GM21367 (cell line): ENCODE data around the gene ATAD3A.
"Not testable (repeated sequence)": the region's sequence is repeated elsewhere in the genome, so short reads cannot be mapped to it uniquely, and the experiment has no call there.

Experiments used
- ATAC-seq: cut with Tn5 transposase; IDR thresholded peaks from one replicate; pipeline ENCODE4 v1.9.1; 2021; ENCODE audit not compliant: unreplicated experiment

Gene ATAD3A

DNA sequence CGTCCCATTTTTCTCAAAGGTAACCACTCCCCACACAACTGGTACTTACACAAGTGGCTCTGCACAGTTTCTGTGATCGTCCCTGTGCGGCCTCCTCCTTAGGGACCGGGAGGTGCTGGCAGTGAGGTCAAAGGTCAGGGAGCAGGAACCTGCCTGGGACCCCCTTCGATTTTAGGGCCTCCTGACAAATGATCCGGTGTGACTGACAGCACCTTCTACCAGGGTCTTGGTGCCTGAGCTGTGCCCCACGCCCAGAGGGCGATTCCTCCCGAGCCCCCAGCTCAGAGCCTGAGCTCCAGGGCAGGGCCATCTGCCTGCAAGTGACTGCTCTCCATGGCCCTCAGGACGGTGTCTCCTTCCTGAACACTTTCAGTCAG is 40.3 kb downstream of the ATAD3A start:
- ATAC-seq: no peak

GRCh38 chr1:1553821-1554494 is 42.0 kb downstream of the ATAD3A start:
- ATAC-seq: no peak

- no peak for ATAC-seq
These were observed 42.6 kb downstream of the ATAD3A start for GRCh38 chr1:1554550-1554925.

DNA sequence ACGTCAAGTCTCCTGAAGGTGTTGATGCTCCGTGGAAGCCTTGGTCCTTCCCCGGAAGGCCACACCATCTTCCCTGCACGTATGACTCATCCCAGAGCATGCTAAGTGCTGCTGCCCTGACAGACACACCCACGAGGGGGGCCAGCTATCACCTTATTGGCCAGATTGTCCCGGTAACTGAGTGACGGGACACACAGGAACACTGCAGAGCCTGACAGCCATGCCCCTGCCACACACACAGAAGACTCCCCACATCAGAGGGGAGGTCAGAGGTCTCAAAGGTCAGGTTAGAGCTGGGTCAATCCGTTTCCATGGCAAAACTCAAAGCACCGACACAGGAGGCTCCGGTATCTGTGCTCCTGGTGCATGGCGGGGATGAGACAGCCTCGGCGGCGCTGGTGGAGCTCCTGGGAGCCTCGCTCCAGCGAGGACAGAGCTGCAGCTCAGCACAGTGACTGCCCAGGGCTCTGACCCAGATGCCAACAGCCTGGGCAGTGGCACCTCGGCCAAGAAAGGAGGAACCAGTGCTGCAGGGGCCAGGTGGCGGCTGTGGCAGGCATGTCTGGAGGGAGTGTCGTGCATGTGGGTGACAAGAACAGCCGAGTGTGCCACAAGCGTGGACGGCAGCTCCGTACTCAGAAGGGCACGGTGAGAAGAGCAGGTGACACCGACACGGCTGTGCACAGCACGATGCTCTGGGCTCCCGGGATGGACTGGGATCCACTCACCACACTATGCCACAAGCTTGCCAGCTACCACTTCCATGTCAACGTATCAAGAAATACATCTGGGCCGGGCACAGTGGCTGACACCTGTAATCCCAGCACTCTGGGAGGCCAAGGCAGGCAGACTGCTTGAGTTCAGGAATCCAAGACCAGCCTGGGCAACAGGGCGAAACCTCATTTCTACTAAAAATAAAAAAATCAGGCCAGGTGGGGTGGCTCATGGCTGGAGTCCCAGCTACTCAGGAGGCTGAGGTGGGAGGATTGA is 43.3 kb downstream of the ATAD3A start:
- no peak for ATAC-seq

GRCh38 chr1:1556505-1556904 is 44.5 kb downstream of the ATAD3A start:
- ATAC-seq: no peak

- not testable (repeated sequence) for ATAC-seq
These were observed 45.0 kb downstream of the ATAD3A start for GRCh38 chr1:1556961-1557360.

DNA sequence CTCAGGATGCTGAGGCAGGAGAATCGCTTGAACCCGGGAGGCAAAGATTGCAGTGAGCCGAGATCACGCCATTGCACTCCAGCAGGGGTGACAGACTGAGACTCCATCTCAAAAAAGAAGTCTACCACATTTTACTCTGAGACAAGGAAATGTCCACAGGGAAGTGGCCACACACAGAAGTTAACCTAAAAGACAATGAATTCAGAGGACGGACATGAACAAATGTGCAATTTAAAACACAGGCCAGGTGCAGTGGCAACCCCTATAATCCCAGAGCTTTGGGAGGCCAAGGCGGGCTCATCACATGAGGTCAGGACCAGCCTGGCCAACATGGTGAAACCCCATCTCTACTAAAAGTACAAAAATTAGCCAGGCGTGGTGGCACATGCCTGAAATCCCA is 45.7 kb downstream of the ATAD3A start:
- not testable (repeated sequence) for ATAC-seq

DNA sequence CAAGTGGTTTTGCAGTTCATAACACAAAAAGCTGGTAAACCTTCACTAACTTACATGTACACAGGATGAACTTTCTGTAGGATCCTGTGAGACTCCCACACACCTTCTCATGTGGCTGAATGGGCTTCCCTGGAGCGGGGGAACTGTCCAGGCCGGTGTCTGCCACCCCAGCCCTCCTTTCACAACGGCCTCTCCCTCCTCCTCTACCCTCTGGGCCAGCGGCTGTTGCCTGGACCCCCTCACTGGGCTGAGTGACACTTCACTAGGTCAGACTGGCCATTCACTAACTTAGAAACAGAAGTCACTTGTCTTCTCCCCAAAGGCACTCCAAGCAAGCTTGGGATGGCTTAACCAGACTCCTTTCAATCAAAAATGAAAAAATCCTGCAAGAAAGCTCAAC is 46.6 kb downstream of the ATAD3A start:
- ATAC-seq: no peak

GRCh38 chr1:1559066-1559465 is 47.1 kb downstream of the ATAD3A start:
- ATAC-seq: no peak

GRCh38 chr1:1560178-1560577 is 48.2 kb downstream of the ATAD3A start:
- ATAC-seq: no peak

DNA sequence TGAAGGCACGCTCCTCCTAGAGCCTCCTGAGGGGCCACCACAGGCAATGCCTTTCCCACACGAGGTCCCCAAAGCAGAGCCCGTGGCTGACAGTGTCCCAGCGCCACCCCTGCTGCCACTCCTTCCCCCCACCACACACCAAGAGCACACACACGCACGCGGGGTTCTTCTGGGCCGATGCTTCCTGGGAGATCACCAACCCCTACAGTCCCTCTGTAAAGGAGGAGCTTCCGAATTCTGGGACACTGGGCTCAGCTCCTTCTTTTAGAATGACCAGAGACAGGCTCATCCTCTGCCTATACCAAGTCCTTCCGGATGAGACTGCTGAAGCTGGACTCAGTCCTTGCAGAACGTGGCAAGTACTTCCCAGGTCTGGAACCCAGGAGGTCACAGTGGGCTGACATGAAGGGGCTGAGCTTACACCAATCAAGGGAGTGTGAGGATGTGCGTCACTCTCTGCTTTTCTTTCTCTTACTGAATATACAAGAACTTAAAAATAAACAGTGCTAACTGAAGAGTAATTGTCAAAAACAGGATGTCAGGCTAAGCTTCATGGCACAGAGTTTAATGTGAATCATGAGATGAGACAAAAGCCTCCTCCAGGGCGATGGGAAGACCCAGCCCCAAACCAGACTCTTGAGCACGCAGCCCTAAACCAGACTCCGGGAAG is 50.0 kb downstream of the ATAD3A start:
- ATAC-seq: no peak

- no peak for ATAC-seq
These were observed 50.7 kb downstream of the ATAD3A start for GRCh38 chr1:1562556-1563195.

DNA sequence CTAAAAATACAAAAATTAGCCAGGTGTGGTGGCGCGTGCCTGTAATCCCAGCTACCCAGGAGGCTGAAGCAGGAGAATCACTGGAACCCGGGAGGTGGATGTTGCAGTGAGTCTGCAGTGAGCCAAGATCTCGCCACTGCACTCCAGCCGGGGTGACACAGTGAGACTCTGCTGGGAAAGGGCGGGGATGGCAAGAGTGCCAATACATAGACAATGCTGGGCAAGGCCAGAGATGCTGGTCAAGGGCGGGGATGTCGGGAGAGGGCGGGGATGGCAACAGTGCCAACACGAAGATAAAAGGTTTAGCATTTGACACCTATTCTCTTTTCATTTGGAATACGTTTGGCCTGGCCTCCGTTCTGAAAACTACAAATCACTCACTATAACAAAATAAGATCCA is 51.7 kb downstream of the ATAD3A start:
- ATAC-seq: no peak

DNA sequence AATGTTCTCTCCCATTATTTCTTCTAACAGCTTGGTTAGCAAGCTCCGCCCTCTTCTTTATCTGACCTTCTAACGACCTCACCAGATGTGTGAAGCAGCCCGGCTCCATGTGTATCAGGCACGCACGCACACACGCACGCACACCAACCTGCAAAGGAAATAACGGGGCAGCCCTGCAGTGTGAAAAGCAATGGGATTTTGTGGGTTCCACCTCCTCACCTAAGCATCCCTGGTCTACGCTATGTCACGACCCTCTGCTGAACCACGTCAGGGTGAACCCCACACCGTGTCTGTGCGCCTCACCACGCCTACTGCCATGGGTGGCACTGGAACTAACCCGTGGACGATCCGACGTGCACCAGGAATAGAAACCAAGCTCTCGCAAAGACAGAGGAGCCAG is 52.3 kb downstream of the ATAD3A start:
- no peak for ATAC-seq

GRCh38 chr1:1565340-1565739 is 53.4 kb downstream of the ATAD3A start:
- ATAC-seq: no peak

DNA sequence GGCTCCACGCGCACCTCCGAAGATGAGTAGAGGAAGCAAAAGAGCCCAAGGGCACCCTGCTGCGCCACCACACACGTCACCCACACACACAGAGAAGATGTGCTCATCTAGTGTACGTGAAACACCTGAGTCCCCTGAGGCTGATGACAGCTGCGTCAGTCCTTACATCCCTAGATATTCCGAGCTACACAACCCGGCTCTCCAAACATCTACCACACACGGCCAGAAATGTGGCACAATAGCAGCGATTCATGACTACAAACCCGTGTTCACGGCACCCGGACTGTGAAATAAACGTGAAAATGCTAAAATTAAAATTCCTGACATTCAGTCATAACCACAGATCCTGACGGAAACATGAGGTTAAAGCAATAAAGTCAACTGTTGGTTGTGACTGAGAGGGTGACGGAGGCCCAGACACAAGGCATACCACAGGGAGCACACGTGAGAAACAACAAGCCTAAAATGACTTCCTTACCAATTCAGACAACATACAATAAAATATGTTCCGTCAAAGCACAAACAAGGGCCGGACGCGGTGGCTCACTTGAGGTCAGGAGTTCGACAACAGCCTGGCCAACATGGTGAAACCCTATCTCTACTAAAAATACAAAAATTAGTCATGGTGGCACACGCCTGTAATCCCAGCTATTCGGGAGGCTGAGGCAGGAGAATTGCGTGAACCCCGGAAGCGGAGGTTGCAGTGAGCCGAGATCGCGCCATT is 55.4 kb downstream of the ATAD3A start:
- ATAC-seq: no peak

DNA sequence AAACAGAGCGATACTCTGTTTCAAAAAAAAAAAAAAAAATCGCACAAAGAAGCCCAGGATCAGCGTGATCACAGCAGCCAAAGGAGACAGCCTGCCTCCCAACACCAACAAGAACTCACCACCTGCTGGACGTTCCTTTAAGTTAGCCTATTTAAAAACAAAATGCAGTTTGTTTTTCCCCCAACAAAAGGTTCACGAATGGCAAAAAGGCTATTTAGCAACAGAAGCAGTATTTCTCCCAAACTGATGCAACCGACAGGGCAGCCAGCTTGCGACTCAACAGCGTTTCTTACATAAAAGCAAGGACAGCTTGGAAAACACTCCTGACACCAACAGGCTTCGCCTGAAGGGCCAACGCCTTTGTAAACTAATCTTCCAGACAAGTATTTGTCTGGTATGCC is 55.9 kb downstream of the ATAD3A start:
- no peak for ATAC-seq

DNA sequence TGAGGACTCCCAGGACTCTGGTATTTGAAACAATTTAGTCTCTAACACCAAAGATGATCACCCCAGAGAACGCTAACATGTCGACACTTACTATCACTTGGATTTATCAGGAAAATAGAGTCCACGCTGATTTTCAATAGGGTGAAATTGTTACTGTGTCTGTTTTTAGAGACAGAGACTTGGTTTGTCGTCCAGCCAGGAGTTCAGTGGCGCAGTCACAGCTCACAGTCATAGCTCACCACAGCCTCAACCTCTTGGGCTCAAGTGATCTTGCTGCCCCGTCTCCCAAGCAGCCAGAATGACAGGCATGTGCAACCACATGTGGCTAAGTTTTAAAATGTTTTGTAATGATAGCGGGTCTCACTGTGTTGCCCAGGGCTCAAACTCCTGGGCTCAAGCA is 57.4 kb downstream of the ATAD3A start:
- no peak for ATAC-seq

GRCh38 chr1:1573843-1574720 is 62.1 kb downstream of the ATAD3A start:
- peak; percentile 50 for ATAC-seq
